K562 (cell line): ENCODE data around the gene MRPL40. TPM values are rescaled to one million over a fixed set of nuclear protein-coding genes. Genes with fewer than 3 reads are reported as not detected.

Experiments
- ASH1L ChIP-seq: fragments of 450-650 bp; IDR thresholded peaks from 2 replicates; pipeline ENCODE4 v1.6.1; 2018; ENCODE audit warnings: borderline replicate concordance, mild to moderate bottlenecking, low read depth; ENCODE audit not compliant: partially characterized antibody
- BDP1 ChIP-seq: IDR thresholded peaks from 3 replicates; pipeline ENCODE4 v1.6.1; 2011; ENCODE audit not compliant: insufficient read length, insufficient read depth
- CXXC5 ChIP-seq: fragments of 250-450 bp; sonication (Bioruptor Pico); IDR thresholded peaks from 2 replicates; pipeline ENCODE4 v1.8.0; 2022; ENCODE audit warnings: inconsistent platforms, mild to moderate bottlenecking, moderate library complexity
- HEY1 ChIP-seq: fragments of 250-450 bp; sonication (Bioruptor Pico); IDR thresholded peaks from 2 replicates; pipeline ENCODE4 v1.5.0; 2020; ENCODE audit warnings: mild to moderate bottlenecking, moderate library complexity, borderline replicate concordance
- HSF4 ChIP-seq: fragments of 250-450 bp; sonication (Bioruptor Pico); IDR thresholded peaks from 2 replicates; pipeline ENCODE4 v2.1.2; 2022; ENCODE audit warnings: mild to moderate bottlenecking, moderate library complexity, borderline replicate concordance
- IRF1 ChIP-seq: sonication (generic); formaldehyde crosslinking; IDR thresholded peaks from 2 replicates; pipeline ENCODE4 v1.8.0; 2022; ENCODE audit warnings: missing genetic modification reagents, mild to moderate bottlenecking, borderline replicate concordance
- KAT8 ChIP-seq: fragments of 450-650 bp; IDR thresholded peaks from 2 replicates; pipeline ENCODE4 v1.6.1; 2016; ENCODE audit warnings: low read depth, mild to moderate bottlenecking
- MAFK ChIP-seq: IDR thresholded peaks from 2 replicates; pipeline ENCODE4 v1.6.1; 2011; ENCODE audit warnings: low read length, improper control_type of control experiment
- MTA1 ChIP-seq: fragments of 450-650 bp; IDR thresholded peaks from 2 replicates; pipeline ENCODE4 v1.6.1; 2017; ENCODE audit warnings: borderline replicate concordance
- NCOA2 ChIP-seq, 2 experiments: fragments of 450-650 bp; IDR thresholded peaks; 2 replicates each; pipeline ENCODE4 v1.6.1; 2018; ENCODE audit warnings: mild to moderate bottlenecking in 2 of 2, moderate library complexity in 1 of 2; ENCODE audit not compliant: partially characterized antibody in 2 of 2
- POLR2B ChIP-seq: fragments of 450-650 bp; IDR thresholded peaks from 2 replicates; pipeline ENCODE4 v1.6.1; 2018; ENCODE audit warnings: low read depth; ENCODE audit not compliant: partially characterized antibody
- PTRF ChIP-seq: fragments of 450-650 bp; IDR thresholded peaks from 2 replicates; pipeline ENCODE4 v1.6.1; 2016; ENCODE audit warnings: mild to moderate bottlenecking, missing genetic modification characterization, missing compliant biosample characterization
- RBFOX2 ChIP-seq: fragments of 200-400 bp; formaldehyde crosslinking; IDR thresholded peaks from 2 replicates; pipeline ENCODE4 v1.6.1; 2017; ENCODE audit warnings: low read depth, mild to moderate bottlenecking, low read length, moderate library complexity
- RREB1 ChIP-seq: fragments of 250-450 bp; sonication (Bioruptor Pico); IDR thresholded peaks from 2 replicates; pipeline ENCODE4 v1.4.0; 2020
- ZNF146 ChIP-seq: IDR thresholded peaks from one replicate; pipeline ENCODE4 v1.6.1; 2018; ENCODE audit warnings: missing compliant biosample characterization; ENCODE audit not compliant: unreplicated experiment
- ZNF217 ChIP-seq: sonication (generic); formaldehyde crosslinking; IDR thresholded peaks from 2 replicates; pipeline ENCODE4 v1.8.0; 2022; ENCODE audit warnings: mild to moderate bottlenecking, missing genetic modification reagents
- ZNF239 ChIP-seq: fragments of 250-450 bp; sonication (Bioruptor Pico); IDR thresholded peaks from 2 replicates; pipeline ENCODE4 v1.4.0; 2020; ENCODE audit warnings: mild to moderate bottlenecking
- ZNF311 ChIP-seq: fragments of 250-450 bp; sonication (Bioruptor Pico); IDR thresholded peaks from 2 replicates; pipeline ENCODE4 v1.4.0; 2020; ENCODE audit warnings: mild to moderate bottlenecking, moderate library complexity
- ZNF41 ChIP-seq: fragments of 250-450 bp; sonication (Bioruptor Pico); conservative IDR thresholded peaks from 2 replicates; pipeline ENCODE4 v1.4.0; 2020; ENCODE audit warnings: mild to moderate bottlenecking
- ZNF707 ChIP-seq: fragments of 250-450 bp; sonication (Bioruptor Pico); conservative IDR thresholded peaks from 2 replicates; pipeline ENCODE4 v1.8.0; 2022; ENCODE audit warnings: inconsistent platforms, mild to moderate bottlenecking, moderate library complexity
- polyA plus RNA-seq, 8 experiments: library from polyadenylated mRNA; depleted of rRNA in 4 of 8; stranded (reverse) in 5 of 8; unstranded in 3 of 8; fragments of >200 nt; fragmentation: Nextera tagmentation in 2 of 8; fragmentation: Illumina TruSeq in 1 of 8; extraction: Ambion mirVana in 2 of 8; extraction: Trizol in 1 of 8; gene quantifications; 2 replicates each; pipeline versions ENCODE4 v1.2.1 to v1.2.3, GENCODE V29; 2011 to 2014; ENCODE audit warnings: inconsistent platforms in 1 of 8, missing spikeins in 1 of 8
- total RNA-seq, 7 experiments: library from RNA; depleted of rRNA in 6 of 7; stranded (reverse); fragments of >200 nt in 6 of 7; fragmentation: Illumina TruSeq in 2 of 7; extraction: Trizol in 2 of 7; gene quantifications; 2 replicates each; pipeline versions ENCODE4 v1.2.1 to v1.2.3, GENCODE V29; 2011 to 2021; ENCODE audit warnings: low replicate concordance in 1 of 7
- TF ChIP-seq, protein P1 (sequence below): fragments of 150-350 bp; IDR thresholded peaks from 2 replicates; pipeline ENCODE4 v1.6.1; 2014; ENCODE audit warnings: low read depth, mild to moderate bottlenecking, low read length, borderline replicate concordance

MRPL40 gene
- total and polyA plus RNA-seq, 9 of the 15 experiments (the other 6 are each of a cell fraction or from before 2014, with no cell fraction given) = 132 to 652 (median 208) TPM

- TF ChIP-seq IRF1 (no peak), ZNF707 (CRISPR knock-in tag) (0 out of 2 replicates have a peak, but pooled peaks have one; percentile 10), POLR2B (no peak), ZNF311 (CRISPR knock-in tag) (no peak), NCOA2 (IDR thresholded peaks at IDR 0.05; ENCODE audit: partially characterized antibody in 2 of 2) (no peak), MTA1 (no peak), ZNF41 (CRISPR knock-in tag) (no peak), ZNF146 (no peak), RREB1 (CRISPR knock-in tag) (0 out of 2 replicates have a peak, but pooled peaks have one; percentile 33), KAT8 (no peak), RBFOX2 (peak; percentile 28; the same call in 1 of the 2 replicates), CXXC5 (CRISPR knock-in tag) (no peak), HSF4 (no peak), ZNF217 (CRISPR knock-in tag) (no peak), MAFK (no peak), HEY1 (CRISPR knock-in tag) (no peak), ZNF239 (CRISPR knock-in tag) (no peak), BDP1 (no peak), ASH1L (no peak), PTRF (tag) (no peak)
- TF ChIP-seq, protein P1, sequence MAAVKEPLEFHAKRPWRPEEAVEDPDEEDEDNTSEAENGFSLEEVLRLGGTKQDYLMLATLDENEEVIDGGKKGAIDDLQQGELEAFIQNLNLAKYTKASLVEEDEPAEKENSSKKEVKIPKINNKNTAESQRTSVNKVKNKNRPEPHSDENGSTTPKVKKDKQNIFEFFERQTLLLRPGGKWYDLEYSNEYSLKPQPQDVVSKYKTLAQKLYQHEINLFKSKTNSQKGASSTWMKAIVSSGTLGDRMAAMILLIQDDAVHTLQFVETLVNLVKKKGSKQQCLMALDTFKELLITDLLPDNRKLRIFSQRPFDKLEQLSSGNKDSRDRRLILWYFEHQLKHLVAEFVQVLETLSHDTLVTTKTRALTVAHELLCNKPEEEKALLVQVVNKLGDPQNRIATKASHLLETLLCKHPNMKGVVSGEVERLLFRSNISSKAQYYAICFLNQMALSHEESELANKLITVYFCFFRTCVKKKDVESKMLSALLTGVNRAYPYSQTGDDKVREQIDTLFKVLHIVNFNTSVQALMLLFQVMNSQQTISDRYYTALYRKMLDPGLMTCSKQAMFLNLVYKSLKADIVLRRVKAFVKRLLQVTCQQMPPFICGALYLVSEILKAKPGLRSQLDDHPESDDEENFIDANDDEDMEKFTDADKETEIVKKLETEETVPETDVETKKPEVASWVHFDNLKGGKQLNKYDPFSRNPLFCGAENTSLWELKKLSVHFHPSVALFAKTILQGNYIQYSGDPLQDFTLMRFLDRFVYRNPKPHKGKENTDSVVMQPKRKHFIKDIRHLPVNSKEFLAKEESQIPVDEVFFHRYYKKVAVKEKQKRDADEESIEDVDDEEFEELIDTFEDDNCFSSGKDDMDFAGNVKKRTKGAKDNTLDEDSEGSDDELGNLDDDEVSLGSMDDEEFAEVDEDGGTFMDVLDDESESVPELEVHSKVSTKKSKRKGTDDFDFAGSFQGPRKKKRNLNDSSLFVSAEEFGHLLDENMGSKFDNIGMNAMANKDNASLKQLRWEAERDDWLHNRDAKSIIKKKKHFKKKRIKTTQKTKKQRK = no peak
Observed at GRCh38 chr22:19476023-19476422, 43.7 kb downstream of the MRPL40 start (continued).
